HepG2 (cell line): ENCODE data around the gene ADGRD1. TPM values are rescaled to one million over a fixed set of nuclear protein-coding genes. Genes with fewer than 3 reads are reported as not detected.

ENCODE experiments used
- ATAC-seq: fragments of 200-7000 bp; cut with Tn5 transposase; 3 replicates; pipeline ENCODE4 v1.9.1; 2020; ENCODE audit warnings: mild to moderate bottlenecking, moderate library complexity
- BruUV-seq: library from RNA; stranded (reverse); fragments of 400-500 nt; replicated peaks from 2 replicates; lab custom pipeline; 2021; lab: Mats Ljungman, UMichigan
- CTCF ChIA-PET: fragments of 300-600 bp; formaldehyde crosslinking; extraction: SDS; loops from one replicate; lab custom pipeline; 2021; ENCODE audit warnings: low total read pairs, inconsistent platforms, low intra/inter-chr PET ratio; lab: Yijun Ruan, JAX
- POLR2A ChIA-PET: fragments of 350-600 bp; sonication (Branson Sonifier 250); formaldehyde crosslinking; loops from one replicate; lab custom pipeline; 2020; ENCODE audit warnings: antibody characterized with exemption, inconsistent platforms; lab: Yijun Ruan, JAX
- DNase-seq: peaks from one replicate; pipeline ENCODE4 v3.0.0-alpha.2; 2015; ENCODE audit warnings: low spot score
- FAIRE-seq: peaks from 3 replicates; lab custom pipeline; 2011; peaks lifted over from hg19 to GRCh38; lab: Jason Lieb, UNC
- H2AFZ ChIP-seq: one replicate; pipeline ENCODE4 v1.6.1; 2011; ENCODE audit warnings: low read length, inconsistent platforms
- H3K27ac ChIP-seq: fragments of 300-600 bp; 3 replicates; pipeline ENCODE4 v1.8.0; 2011; ENCODE audit warnings: mixed run types, mild to moderate bottlenecking, mixed read lengths, low read length, inconsistent platforms; ENCODE audit not compliant: insufficient read depth; ENCODE audit errors: extremely low read length
- H3K27me3 ChIP-seq, 2 experiments: fragments of 200-600 bp in 1 of 2; 2 replicates in 1 of 2; 3 replicates in 1 of 2; pipeline versions ENCODE4 v1.6.0 to v1.8.0; 2011; ENCODE audit warnings: low read length in 2 of 2, mild to moderate bottlenecking in 2 of 2, moderate library complexity in 2 of 2, inconsistent platforms in 1 of 2; ENCODE audit not compliant: insufficient read depth in 2 of 2, control insufficient read depth in 1 of 2
- H3K36me3 ChIP-seq, 2 experiments: fragments of 200-600 bp in 1 of 2; replicated peaks in 1 of 2; 2 replicates in 1 of 2; 3 replicates in 1 of 2; pipeline versions ENCODE4 v1.5.1 to v1.8.0; 2011; ENCODE audit warnings: low read length in 2 of 2, inconsistent platforms in 1 of 2; ENCODE audit not compliant: insufficient read depth in 2 of 2, control insufficient read depth in 1 of 2
- H3K4me1 ChIP-seq: 2 replicates; pipeline ENCODE4 v1.5.1; 2012; ENCODE audit warnings: low read length, inconsistent platforms; ENCODE audit not compliant: insufficient read depth
- H3K4me2 ChIP-seq: 2 replicates; pipeline ENCODE4 v1.6.0; 2011; ENCODE audit warnings: low read depth, low read length, inconsistent platforms
- H3K4me3 ChIP-seq, 3 experiments: fragments of 200-600 bp in 1 of 3; sonication (generic), shearing (Covaris generic) in 1 of 3; replicated peaks in 1 of 3; 2 replicates each; pipeline ENCODE4 v1.5.1; 2011 to 2016; ENCODE audit warnings: low read length in 3 of 3, inconsistent platforms in 2 of 3, low read depth in 2 of 3, mild to moderate bottlenecking in 2 of 3, control low read depth in 1 of 3, mixed read lengths in 1 of 3; ENCODE audit not compliant: insufficient read depth in 1 of 3
- H3K79me2 ChIP-seq: one replicate; pipeline ENCODE4 v1.6.1; 2011; ENCODE audit warnings: low read length, inconsistent platforms; ENCODE audit not compliant: insufficient read depth
- H3K9ac ChIP-seq: 2 replicates; pipeline ENCODE4 v1.6.0; 2011; ENCODE audit warnings: mild to moderate bottlenecking, low read depth, low read length, inconsistent platforms; ENCODE audit not compliant: insufficient read depth
- H3K9me3 ChIP-seq: 2 replicates; pipeline ENCODE4 v1.5.1; 2012; ENCODE audit warnings: mild to moderate bottlenecking, low read length
- H4K20me1 ChIP-seq: 2 replicates; pipeline ENCODE4 v1.6.0; 2011; ENCODE audit warnings: inconsistent platforms, mild to moderate bottlenecking, low read length, moderate library complexity; ENCODE audit not compliant: insufficient read depth
- CHD4 ChIP-seq: fragments of 200-600 bp; sonication (generic); IDR thresholded peaks from 2 replicates; pipeline ENCODE4 v1.7.0; 2017; ENCODE audit warnings: mild to moderate bottlenecking, low read length, borderline replicate concordance
- FIP1L1 ChIP-seq: fragments of 200-400 bp; formaldehyde crosslinking; IDR thresholded peaks from 2 replicates; pipeline ENCODE4 v1.6.1; 2018; ENCODE audit warnings: low read depth, mild to moderate bottlenecking, low read length, moderate library complexity, borderline replicate concordance; ENCODE audit not compliant: insufficient read depth
- GATA4 ChIP-seq: sonication (generic); IDR thresholded peaks from 2 replicates; pipeline ENCODE4 v1.6.1; 2016; ENCODE audit warnings: antibody characterized with exemption, low read depth, borderline replicate concordance
- KLF9 ChIP-seq: IDR thresholded peaks from 2 replicates; pipeline ENCODE4 v1.6.1; 2016; ENCODE audit warnings: low read depth
- NFKB2 ChIP-seq: sonication (generic); formaldehyde crosslinking; IDR thresholded peaks from 2 replicates; pipeline ENCODE4 v1.4.0; 2020; ENCODE audit warnings: missing genetic modification reagents, borderline replicate concordance
- RARG ChIP-seq: sonication (generic); formaldehyde crosslinking; IDR thresholded peaks from 2 replicates; pipeline ENCODE4 v1.4.0; 2020; ENCODE audit warnings: low read depth, mild to moderate bottlenecking, missing genetic modification reagents
- ZFP36 ChIP-seq: fragments of 150-350 bp; IDR thresholded peaks from 2 replicates; pipeline ENCODE4 v1.6.1; 2018; ENCODE audit warnings: borderline replicate concordance, low read length, low read depth; ENCODE audit not compliant: partially characterized antibody
- ZNF33B ChIP-seq: sonication (generic); formaldehyde crosslinking; IDR thresholded peaks from 2 replicates; pipeline ENCODE4 v1.5.1; 2020; ENCODE audit warnings: mild to moderate bottlenecking, missing genetic modification reagents
- ZNF367 ChIP-seq: sonication (generic); formaldehyde crosslinking; IDR thresholded peaks from 2 replicates; pipeline ENCODE4 v1.4.0; 2020; ENCODE audit warnings: missing genetic modification reagents, borderline replicate concordance
- ZNF83 ChIP-seq: sonication (generic); formaldehyde crosslinking; IDR thresholded peaks from 2 replicates; pipeline ENCODE4 v1.4.0; 2020; ENCODE audit warnings: missing genetic modification reagents, mild to moderate bottlenecking, borderline replicate concordance
- ZSCAN21 ChIP-seq: sonication (generic); formaldehyde crosslinking; IDR thresholded peaks from 2 replicates; pipeline ENCODE4 v1.8.0; 2022; ENCODE audit warnings: mild to moderate bottlenecking, missing genetic modification reagents, moderate library complexity, borderline replicate concordance
- WGBS: methylation state at CpG from one replicate; pipeline ENCODE4 v1.1.6; 2017; ENCODE audit warnings: low lambda C conversion rate; 5-methylcytosine and 5-hydroxymethylcytosine counted together
- in situ Hi-C: cut with HindIII; loops from 2 replicates; pipeline ENCODE4 v1.10.0; 2017; ENCODE audit warnings: low pct_unique_long_range_greater_than_20kb; ENCODE audit not compliant: extremely low pct_ligation_motif_present
- intact Hi-C: fragments of 100-400 bp; cut with micrococcal nuclease; formaldehyde crosslinking; loops from one replicate; pipeline ENCODE4 v1.10.0; 2022; ENCODE audit not compliant: unreplicated experiment
- polyA plus RNA-seq, 8 experiments: library from polyadenylated mRNA; depleted of rRNA in 3 of 8; stranded (reverse) in 7 of 8; unstranded in 1 of 8; fragments of >200 nt; fragmentation: Illumina TruSeq in 4 of 8; extraction: Trizol in 4 of 8; gene quantifications; 2 replicates each; pipeline versions ENCODE4 v1.2.1 to v1.2.3, GENCODE V29; 2011 to 2016; ENCODE audit warnings: low read depth in 4 of 8, missing spikeins in 1 of 8, mixed read lengths in 1 of 8; ENCODE audit not compliant: insufficient read depth in 1 of 8
- total RNA-seq, 5 experiments: library from RNA; depleted of rRNA; stranded (reverse); fragments of >200 nt; fragmentation: Illumina TruSeq; extraction: Trizol; gene quantifications; 2 replicates each; pipeline ENCODE4 v1.2.3, GENCODE V29; 2016; ENCODE audit warnings: low read depth in 1 of 5
- TF ChIP-seq, protein P1 (sequence below): sonication (generic); formaldehyde crosslinking; IDR thresholded peaks from 2 replicates; pipeline ENCODE4 v1.4.0; 2020; ENCODE audit warnings: missing genetic modification reagents
- TF ChIP-seq, protein P2 (sequence below): sonication (generic); formaldehyde crosslinking; IDR thresholded peaks from 2 replicates; pipeline ENCODE4 v1.8.0; 2022; ENCODE audit warnings: low read depth, missing genetic modification reagents
- TF ChIP-seq, protein P3 (sequence below): sonication (generic); formaldehyde crosslinking; conservative IDR thresholded peaks from 2 replicates; pipeline ENCODE4 v1.4.0; 2020; ENCODE audit warnings: mild to moderate bottlenecking, missing genetic modification reagents, moderate library complexity

Gene ADGRD1
- total and polyA plus RNA-seq, 2 of the 13 experiments (the other 11 are each of a cell fraction or from before 2014, with no cell fraction given): 0.46 to 12.4 TPM

DNA sequence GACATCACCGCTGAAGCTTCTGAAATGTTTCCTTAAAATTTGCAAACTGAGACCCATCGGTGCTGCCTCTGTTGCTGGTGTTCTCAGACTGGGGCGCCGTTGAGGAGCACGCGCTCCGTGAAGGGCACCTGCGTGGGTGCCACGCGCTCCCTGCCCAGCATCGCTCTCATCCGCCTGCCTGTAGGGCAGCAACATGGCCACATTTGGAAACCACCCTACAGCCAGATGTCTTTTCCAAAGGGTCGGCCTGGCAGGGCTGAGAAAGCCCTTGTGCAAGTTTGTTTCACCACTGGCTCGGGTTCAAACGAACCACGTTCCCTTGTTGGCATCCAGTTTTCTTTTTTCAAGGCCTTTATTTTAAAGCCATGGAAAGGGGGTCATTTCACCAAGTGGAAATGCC, 13.9 kb downstream of the ADGRD1 start:
- POLR2A ChIA-PET: no interaction called here
- H3K79me2 ChIP-seq: no peaks in the 10 kb centered on the region
- in situ Hi-C loops (no loop called here), intact Hi-C loops (loop anchor here (10.0 kb wide), 1 partner anchor 47 kb away; no protein-coding TSS in a partner anchor)
- H3K4me1 ChIP-seq: peaks cover 61% of the 10 kb centered on the region
- no peaks in the 10 kb centered on the region for H3K27me3 ChIP-seq
- 95% methylated on average over 5 of the region's 16 CpGs for WGBS
- H4K20me1 ChIP-seq: no peaks in the 10 kb centered on the region
- no peak overlapping the region for H3K9ac ChIP-seq
- H3K27ac ChIP-seq: no peak overlapping the region
- CTCF ChIA-PET: no interaction called here
- TF ChIP-seq ZNF83 (no peak), GATA4 (no peak), ZNF33B (CRISPR knock-in tag) (no peak), FIP1L1 (no peak), CHD4 (no peak), ZSCAN21 (CRISPR knock-in tag) (no peak), KLF9 (no peak), NFKB2 (no peak), ZNF367 (no peak), ZFP36 (no peak), RARG (no peak)
- TF ChIP-seq, protein P1, sequence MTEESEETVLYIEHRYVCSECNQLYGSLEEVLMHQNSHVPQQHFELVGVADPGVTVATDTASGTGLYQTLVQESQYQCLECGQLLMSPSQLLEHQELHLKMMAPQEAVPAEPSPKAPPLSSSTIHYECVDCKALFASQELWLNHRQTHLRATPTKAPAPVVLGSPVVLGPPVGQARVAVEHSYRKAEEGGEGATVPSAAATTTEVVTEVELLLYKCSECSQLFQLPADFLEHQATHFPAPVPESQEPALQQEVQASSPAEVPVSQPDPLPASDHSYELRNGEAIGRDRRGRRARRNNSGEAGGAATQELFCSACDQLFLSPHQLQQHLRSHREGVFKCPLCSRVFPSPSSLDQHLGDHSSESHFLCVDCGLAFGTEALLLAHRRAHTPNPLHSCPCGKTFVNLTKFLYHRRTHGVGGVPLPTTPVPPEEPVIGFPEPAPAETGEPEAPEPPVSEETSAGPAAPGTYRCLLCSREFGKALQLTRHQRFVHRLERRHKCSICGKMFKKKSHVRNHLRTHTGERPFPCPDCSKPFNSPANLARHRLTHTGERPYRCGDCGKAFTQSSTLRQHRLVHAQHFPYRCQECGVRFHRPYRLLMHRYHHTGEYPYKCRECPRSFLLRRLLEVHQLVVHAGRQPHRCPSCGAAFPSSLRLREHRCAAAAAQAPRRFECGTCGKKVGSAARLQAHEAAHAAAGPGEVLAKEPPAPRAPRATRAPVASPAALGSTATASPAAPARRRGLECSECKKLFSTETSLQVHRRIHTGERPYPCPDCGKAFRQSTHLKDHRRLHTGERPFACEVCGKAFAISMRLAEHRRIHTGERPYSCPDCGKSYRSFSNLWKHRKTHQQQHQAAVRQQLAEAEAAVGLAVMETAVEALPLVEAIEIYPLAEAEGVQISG (CRISPR knock-in tag): no peak
- TF ChIP-seq, protein P2, sequence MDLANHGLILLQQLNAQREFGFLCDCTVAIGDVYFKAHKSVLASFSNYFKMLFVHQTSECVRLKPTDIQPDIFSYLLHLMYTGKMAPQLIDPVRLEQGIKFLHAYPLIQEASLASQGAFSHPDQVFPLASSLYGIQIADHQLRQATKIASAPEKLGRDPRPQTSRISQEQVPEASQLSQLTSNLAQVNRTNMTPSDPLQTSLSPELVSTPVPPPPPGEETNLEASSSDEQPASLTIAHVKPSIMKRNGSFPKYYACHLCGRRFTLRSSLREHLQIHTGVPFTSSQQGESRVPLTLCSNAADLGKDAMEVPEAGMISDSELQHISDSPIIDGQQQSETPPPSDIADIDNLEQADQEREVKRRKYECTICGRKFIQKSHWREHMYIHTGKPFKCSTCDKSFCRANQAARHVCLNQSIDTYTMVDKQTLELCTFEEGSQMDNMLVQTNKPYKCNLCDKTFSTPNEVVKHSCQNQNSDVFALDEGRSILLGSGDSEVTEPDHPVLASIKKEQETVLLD (CRISPR knock-in tag): no peak
- TF ChIP-seq, protein P3, sequence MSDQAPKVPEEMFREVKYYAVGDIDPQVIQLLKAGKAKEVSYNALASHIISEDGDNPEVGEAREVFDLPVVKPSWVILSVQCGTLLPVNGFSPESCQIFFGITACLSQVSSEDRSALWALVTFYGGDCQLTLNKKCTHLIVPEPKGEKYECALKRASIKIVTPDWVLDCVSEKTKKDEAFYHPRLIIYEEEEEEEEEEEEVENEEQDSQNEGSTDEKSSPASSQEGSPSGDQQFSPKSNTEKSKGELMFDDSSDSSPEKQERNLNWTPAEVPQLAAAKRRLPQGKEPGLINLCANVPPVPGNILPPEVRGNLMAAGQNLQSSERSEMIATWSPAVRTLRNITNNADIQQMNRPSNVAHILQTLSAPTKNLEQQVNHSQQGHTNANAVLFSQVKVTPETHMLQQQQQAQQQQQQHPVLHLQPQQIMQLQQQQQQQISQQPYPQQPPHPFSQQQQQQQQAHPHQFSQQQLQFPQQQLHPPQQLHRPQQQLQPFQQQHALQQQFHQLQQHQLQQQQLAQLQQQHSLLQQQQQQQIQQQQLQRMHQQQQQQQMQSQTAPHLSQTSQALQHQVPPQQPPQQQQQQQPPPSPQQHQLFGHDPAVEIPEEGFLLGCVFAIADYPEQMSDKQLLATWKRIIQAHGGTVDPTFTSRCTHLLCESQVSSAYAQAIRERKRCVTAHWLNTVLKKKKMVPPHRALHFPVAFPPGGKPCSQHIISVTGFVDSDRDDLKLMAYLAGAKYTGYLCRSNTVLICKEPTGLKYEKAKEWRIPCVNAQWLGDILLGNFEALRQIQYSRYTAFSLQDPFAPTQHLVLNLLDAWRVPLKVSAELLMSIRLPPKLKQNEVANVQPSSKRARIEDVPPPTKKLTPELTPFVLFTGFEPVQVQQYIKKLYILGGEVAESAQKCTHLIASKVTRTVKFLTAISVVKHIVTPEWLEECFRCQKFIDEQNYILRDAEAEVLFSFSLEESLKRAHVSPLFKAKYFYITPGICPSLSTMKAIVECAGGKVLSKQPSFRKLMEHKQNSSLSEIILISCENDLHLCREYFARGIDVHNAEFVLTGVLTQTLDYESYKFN (CRISPR knock-in tag): no peak
- H3K9me3 ChIP-seq: no peaks in the 10 kb centered on the region
- BruUV-seq: no TSS peak
- ATAC-seq (no peak), FAIRE-seq (no peak), DNase-seq (no peak)
- H3K36me3 ChIP-seq: no peaks in the 10 kb centered on the region; a peak in 1 of 5 replicates
- no peak overlapping the region for H3K4me2 ChIP-seq
- no peak overlapping the region for H3K4me3 ChIP-seq
- H2AFZ ChIP-seq: no peak overlapping the region
